ENCODE measurements around the gene NEXMIF. TPM values are rescaled to one million over a fixed set of nuclear protein-coding genes. Genes with fewer than 3 reads are reported as not detected.
"Not testable (repeated sequence)": the region's sequence is repeated elsewhere in the genome, so short reads cannot be mapped to it uniquely, and the experiment has no call there.

Gene NEXMIF
- total RNA-seq (under 1 TPM; 0.12 to 0.66 (median 0.32) TPM), polyA plus RNA-seq (under 1 TPM; under 0.01 TPM)
- long read RNA-seq, donor 1 = 0 reads
- long read RNA-seq, donor 2 = 0 reads
- long read RNA-seq, donor 3 = 0 reads

DNA sequence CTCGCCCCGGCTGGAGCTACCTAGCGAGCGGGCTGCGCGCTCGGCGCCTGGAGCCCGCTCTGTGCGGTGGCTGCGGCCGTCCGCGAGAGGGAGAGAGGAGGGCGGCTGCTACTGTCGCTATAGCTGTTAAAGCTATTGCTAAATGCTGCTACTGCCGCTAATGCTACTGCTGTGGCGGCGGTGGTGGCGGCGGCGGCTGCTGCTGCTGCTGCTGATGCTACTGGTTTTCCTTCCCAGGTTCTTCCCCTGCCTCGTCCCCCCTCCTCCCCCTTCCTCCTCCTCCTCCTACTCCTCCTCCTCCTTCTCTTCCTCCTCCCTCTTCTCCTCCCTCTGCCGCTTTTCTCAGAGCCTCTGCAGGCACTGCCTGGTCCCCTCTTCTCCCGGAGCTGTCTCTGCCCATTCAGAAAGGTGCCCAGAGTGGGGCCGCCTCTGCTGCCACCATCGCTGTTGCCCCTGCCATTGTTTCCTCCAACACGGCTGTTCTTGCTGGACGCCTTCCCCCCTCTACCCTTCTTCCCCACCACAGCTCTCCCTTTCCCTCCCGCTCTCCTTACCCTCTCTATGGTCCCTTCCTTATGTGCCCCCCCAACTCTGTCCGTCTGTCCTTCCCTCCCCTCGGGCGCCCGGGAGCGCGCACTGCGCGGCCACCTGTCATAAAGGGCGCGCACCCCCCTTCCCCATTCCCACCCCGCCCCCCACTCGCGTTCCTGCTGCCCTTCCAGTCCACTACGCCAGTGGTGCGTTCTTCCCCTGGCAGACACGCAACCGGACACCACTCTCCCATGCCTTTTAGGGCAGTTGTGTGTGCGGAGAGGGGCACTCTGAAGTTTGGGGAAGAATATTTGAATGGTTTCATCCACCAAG is at the start of gene NEXMIF:
Gene NEXMIF, minus strand, starts transcription at position 228 of the 864 bp plus-strand sequence.
- 3 to 48% (median 23%) methylated on average over 35 to 48 of the region's 48 CpGs for WGBS, 4 donors
- Histone ChIP-seq H3K27me3 (peaks cover 0 to 38% (median 3%) of the 10 kb centered on the region in 9 donors), H3K27ac (peak within 1 kb of the TSS in 1 of 12 donors; percentile 85), H3K9me3 (no peaks in the 10 kb centered on the region), H3K4me1 (peaks cover 0 to 8% (median 0%) of the 10 kb centered on the region in 12 donors), H3K36me3 (no peaks in the 10 kb centered on the region), H3K4me3 (peak within 1 kb of the TSS; percentile 29 to 59 (median 50))
- TF ChIP-seq, protein P1, sequence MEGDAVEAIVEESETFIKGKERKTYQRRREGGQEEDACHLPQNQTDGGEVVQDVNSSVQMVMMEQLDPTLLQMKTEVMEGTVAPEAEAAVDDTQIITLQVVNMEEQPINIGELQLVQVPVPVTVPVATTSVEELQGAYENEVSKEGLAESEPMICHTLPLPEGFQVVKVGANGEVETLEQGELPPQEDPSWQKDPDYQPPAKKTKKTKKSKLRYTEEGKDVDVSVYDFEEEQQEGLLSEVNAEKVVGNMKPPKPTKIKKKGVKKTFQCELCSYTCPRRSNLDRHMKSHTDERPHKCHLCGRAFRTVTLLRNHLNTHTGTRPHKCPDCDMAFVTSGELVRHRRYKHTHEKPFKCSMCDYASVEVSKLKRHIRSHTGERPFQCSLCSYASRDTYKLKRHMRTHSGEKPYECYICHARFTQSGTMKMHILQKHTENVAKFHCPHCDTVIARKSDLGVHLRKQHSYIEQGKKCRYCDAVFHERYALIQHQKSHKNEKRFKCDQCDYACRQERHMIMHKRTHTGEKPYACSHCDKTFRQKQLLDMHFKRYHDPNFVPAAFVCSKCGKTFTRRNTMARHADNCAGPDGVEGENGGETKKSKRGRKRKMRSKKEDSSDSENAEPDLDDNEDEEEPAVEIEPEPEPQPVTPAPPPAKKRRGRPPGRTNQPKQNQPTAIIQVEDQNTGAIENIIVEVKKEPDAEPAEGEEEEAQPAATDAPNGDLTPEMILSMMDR (IDR thresholded peaks at IDR 0.05) = peak in 4 of 12 donors; percentile 9 to 33 (median 20)
- TF ChIP-seq POLR2A (IDR thresholded peaks at IDR 0.05) = no peak
- DNase-seq (peak in 4 of 5 donors; percentile 5 to 37 (median 26)), ATAC-seq (peak in 3 of 4 donors; percentile 56 to 83 (median 83))
- intact Hi-C loops (cut with DNase I) = no loop called here

DNA sequence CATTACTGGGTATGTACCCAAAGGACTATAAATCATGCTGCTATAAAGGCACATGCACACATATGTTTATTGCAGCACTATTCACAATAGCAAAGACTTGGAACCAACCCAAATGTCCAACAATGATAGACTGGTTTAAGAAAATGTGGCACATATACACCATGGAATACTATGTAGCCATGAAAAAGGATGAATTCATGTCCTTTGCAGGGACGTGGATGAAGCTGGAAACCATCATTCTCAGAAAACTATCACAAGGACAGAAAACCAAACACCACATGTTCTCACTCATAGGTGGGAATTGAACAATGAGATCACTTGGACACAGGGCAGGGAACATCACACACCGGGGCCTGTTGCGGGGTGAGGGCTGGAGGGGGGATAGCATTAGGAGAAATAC is 36.7 kb upstream of the NEXMIF start:
- H3K27me3 ChIP-seq; H3K4me1 ChIP-seq; H3K9me3 ChIP-seq; ATAC-seq; H3K36me3 ChIP-seq; DNase-seq; intact Hi-C loops (cut with DNase I); H3K27ac ChIP-seq; H3K4me3 ChIP-seq: not testable (repeated sequence)
- WGBS, 4 donors = 54 to 72% (median 61%) methylated on average over 3 of the region's 3 CpGs

DNA sequence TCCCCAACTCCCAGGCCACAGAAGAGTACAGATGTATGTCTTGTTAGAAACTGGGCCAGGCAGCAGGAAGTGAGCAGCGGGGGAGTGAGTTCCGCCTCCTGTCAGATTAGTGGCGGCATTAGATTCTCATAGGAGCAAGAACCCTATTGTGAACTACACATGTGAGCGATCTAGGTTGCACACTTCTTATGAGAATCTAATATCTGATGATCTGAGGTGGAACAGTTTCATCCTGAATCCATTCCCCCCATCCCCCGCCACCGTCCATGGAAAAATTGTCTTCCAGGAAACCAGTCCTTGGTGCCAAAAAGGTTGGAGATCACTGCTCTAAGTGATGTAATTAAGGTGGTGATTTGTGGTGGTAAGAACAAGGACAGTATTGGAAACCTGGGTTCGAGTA is 24.5 kb upstream of the NEXMIF start:
- WGBS, 4 donors = 73 to 78% (median 74%) methylated on average over 7 of the region's 7 CpGs
- Histone ChIP-seq H3K4me1 (no peaks in the 10 kb centered on the region), H3K36me3 (no peaks in the 10 kb centered on the region), H3K4me3 (no peak overlapping the region), H3K27me3 (peaks cover 0 to 2% (median 0%) of the 10 kb centered on the region in 9 donors), H3K27ac (no peak overlapping the region), H3K9me3 (peaks cover 0 to 2% (median 0%) of the 10 kb centered on the region in 12 donors)
- TF ChIP-seq POLR2A (IDR thresholded peaks at IDR 0.05) = no peak
- TF ChIP-seq, protein P1 (IDR thresholded peaks at IDR 0.05) = no peak
- DNase-seq = no peak
- ATAC-seq = no peak
- intact Hi-C loops (cut with DNase I) = no loop called here

DNA sequence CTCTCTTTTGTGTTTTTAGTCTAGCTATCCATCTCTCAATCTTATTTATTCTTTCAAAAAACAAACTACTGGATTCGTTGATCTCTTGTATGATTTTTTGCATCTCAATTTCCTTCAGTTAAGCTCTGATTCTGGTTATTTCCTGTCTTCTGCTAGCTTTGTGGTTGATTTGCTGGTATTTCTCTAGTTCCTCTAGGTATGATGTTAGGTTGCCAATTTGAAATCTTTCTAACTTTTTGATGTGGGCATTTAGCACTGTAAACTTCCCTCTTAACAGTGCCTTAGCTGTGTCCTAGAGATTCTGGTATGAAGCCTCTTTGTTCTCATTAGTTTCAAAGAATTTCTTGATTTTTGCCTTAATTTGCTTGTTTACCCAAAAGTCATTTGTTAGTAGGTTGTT is 15.2 kb upstream of the NEXMIF start:
- no peak for ATAC-seq
- TF ChIP-seq POLR2A (IDR thresholded peaks at IDR 0.05) = no peak
- TF ChIP-seq, protein P1 (IDR thresholded peaks at IDR 0.05) = no peak
- intact Hi-C loops (cut with DNase I) = no loop called here

More for the DNA sequence above, 15.2 kb upstream of the NEXMIF start:
- no peaks in the 10 kb centered on the region for H3K4me1 ChIP-seq
- H3K27ac ChIP-seq = no peak overlapping the region
- 52 to 71% (median 62%) methylated on average over 1 of the region's 1 CpG for WGBS, 4 donors
- peaks cover 0 to 19% (median 0%) of the 10 kb centered on the region in 12 donors for H3K9me3 ChIP-seq
- no peaks in the 10 kb centered on the region for H3K36me3 ChIP-seq
- H3K27me3 ChIP-seq = peaks cover 0 to 12% (median 0%) of the 10 kb centered on the region in 9 donors
- DNase-seq = no peak
- H3K4me3 ChIP-seq = no peak overlapping the region

Data from heart left ventricle (tissue), 16 donors.